Keratinocyte (primary cell): ENCODE measurements around the gene G6PC1. TPM values are rescaled to one million over a fixed set of nuclear protein-coding genes. Genes with fewer than 3 reads are reported as not detected.
"Not testable (repeated sequence)": the region's sequence is repeated elsewhere in the genome, so short reads cannot be mapped to it uniquely, and the experiment has no call there.

Source experiments
- DNase-seq: peaks from one replicate; pipeline ENCODE4 v3.0.0-alpha.2; 2011; ENCODE audit warnings: low read depth, missing footprints, low spot score
- FAIRE-seq: peaks from 2 replicates; lab custom pipeline; 2011; peaks lifted over from hg19 to GRCh38; lab: Jason Lieb, UNC
- H2AFZ ChIP-seq: 2 replicates; pipeline ENCODE4 v1.6.0; 2012; ENCODE audit warnings: low read length, control low read depth, inconsistent platforms; ENCODE audit not compliant: control insufficient read depth
- H3K27ac ChIP-seq: 2 replicates; pipeline ENCODE4 v1.5.1; 2011; ENCODE audit warnings: low read length; ENCODE audit not compliant: control insufficient read depth, insufficient read depth
- H3K27me3 ChIP-seq: 3 replicates; pipeline ENCODE4 v1.6.0; 2011; ENCODE audit warnings: low read length; ENCODE audit not compliant: control insufficient read depth, insufficient read depth; ENCODE audit errors: extremely low read depth
- H3K36me3 ChIP-seq, 2 experiments: 2 replicates in 1 of 2; 3 replicates in 1 of 2; pipeline ENCODE4 v1.5.1; 2011; ENCODE audit warnings: low read length in 2 of 2, mild to moderate bottlenecking in 1 of 2; ENCODE audit not compliant: control insufficient read depth in 2 of 2, insufficient read depth in 2 of 2; ENCODE audit errors: extremely low read depth in 1 of 2
- H3K4me1 ChIP-seq: 3 replicates; pipeline ENCODE4 v1.5.1; 2011; ENCODE audit warnings: low read length; ENCODE audit not compliant: control insufficient read depth, insufficient read depth; ENCODE audit errors: extremely low read depth
- H3K4me2 ChIP-seq: 3 replicates; pipeline ENCODE4 v1.6.0; 2011; ENCODE audit warnings: low read depth, low read length; ENCODE audit not compliant: control insufficient read depth, insufficient read depth; ENCODE audit errors: extremely low read depth
- H3K4me3 ChIP-seq, 3 experiments: fragments of 200-600 bp in 1 of 3; sonication (generic) in 1 of 3; 2 replicates in 2 of 3; 3 replicates in 1 of 3; pipeline ENCODE4 v1.5.1; 2011 to 2016; ENCODE audit warnings: low read length in 3 of 3, mild to moderate bottlenecking in 3 of 3, control low read depth in 2 of 3, inconsistent platforms in 1 of 3, low read depth in 1 of 3, mixed read lengths in 1 of 3, mixed run types in 1 of 3, moderate library complexity in 1 of 3; ENCODE audit not compliant: control insufficient read depth in 2 of 3, insufficient read depth in 2 of 3; ENCODE audit errors: extremely low read depth in 1 of 3
- H3K79me2 ChIP-seq: 2 replicates; pipeline ENCODE4 v1.6.0; 2012; ENCODE audit warnings: low read length; ENCODE audit not compliant: control insufficient read depth, insufficient read depth
- H3K9ac ChIP-seq: 3 replicates; pipeline ENCODE4 v1.6.0; 2011; ENCODE audit warnings: low read length; ENCODE audit not compliant: control insufficient read depth, insufficient read depth; ENCODE audit errors: extremely low read depth
- H3K9me1 ChIP-seq: 3 replicates; pipeline ENCODE4 v1.6.0; 2011; ENCODE audit warnings: low read length; ENCODE audit not compliant: control insufficient read depth, insufficient read depth; ENCODE audit errors: extremely low read depth
- H3K9me3 ChIP-seq: 2 replicates; pipeline ENCODE4 v1.5.1; 2012; ENCODE audit warnings: low read depth, low read length; ENCODE audit not compliant: control insufficient read depth
- H4K20me1 ChIP-seq: 3 replicates; pipeline ENCODE4 v1.6.0; 2011; ENCODE audit warnings: low read length; ENCODE audit not compliant: control insufficient read depth, insufficient read depth; ENCODE audit errors: extremely low read depth
- CTCF ChIP-seq, 3 experiments: IDR thresholded peaks in 1 of 3; conservative IDR thresholded peaks in 1 of 3; optimal IDR thresholded peaks in 1 of 3; 2 replicates in 2 of 3; 3 replicates in 1 of 3; pipeline versions ENCODE3 to v1.5.1; 2011; ENCODE audit warnings: low read length in 3 of 3, mild to moderate bottlenecking in 3 of 3, moderate library complexity in 2 of 3, control low read depth in 1 of 3, inconsistent platforms in 1 of 3; ENCODE audit not compliant: insufficient read depth in 2 of 3; ENCODE audit errors: extremely low read depth in 1 of 3
- EZH2 ChIP-seq: IDR thresholded peaks from one replicate; pipeline ENCODE4 v1.6.1; 2012; ENCODE audit warnings: inconsistent platforms, mild to moderate bottlenecking, low read length, moderate library complexity
- dilution Hi-C: fragments of 300-500 bp; cut with MboI; formaldehyde crosslinking; loops from one replicate; pipeline ENCODE4 v1.7.0; 2020; ENCODE audit warnings: low sequenced_read_pairs; ENCODE audit not compliant: extremely low pct_ligation_motif_present
- polyA plus RNA-seq, 5 experiments: library from polyadenylated mRNA; depleted of rRNA in 3 of 5; stranded (reverse) in 3 of 5; stranded (forward) in 1 of 5; unstranded in 1 of 5; fragments of >200 nt; gene quantifications; 1 replicate in 1 of 5; 2 replicates in 3 of 5; 3 replicates in 1 of 5; pipeline versions ENCODE4 v1.2.1 to v1.2.3, GENCODE V29; 2011 to 2012; ENCODE audit warnings: missing spikeins in 2 of 5, low read depth in 1 of 5, low replicate concordance in 1 of 5

G6PC1 gene
- polyA plus RNA-seq, 1 donor (not counting 4 experiments of a cell fraction or from before 2014, with no cell fraction given): not detected

DNA sequence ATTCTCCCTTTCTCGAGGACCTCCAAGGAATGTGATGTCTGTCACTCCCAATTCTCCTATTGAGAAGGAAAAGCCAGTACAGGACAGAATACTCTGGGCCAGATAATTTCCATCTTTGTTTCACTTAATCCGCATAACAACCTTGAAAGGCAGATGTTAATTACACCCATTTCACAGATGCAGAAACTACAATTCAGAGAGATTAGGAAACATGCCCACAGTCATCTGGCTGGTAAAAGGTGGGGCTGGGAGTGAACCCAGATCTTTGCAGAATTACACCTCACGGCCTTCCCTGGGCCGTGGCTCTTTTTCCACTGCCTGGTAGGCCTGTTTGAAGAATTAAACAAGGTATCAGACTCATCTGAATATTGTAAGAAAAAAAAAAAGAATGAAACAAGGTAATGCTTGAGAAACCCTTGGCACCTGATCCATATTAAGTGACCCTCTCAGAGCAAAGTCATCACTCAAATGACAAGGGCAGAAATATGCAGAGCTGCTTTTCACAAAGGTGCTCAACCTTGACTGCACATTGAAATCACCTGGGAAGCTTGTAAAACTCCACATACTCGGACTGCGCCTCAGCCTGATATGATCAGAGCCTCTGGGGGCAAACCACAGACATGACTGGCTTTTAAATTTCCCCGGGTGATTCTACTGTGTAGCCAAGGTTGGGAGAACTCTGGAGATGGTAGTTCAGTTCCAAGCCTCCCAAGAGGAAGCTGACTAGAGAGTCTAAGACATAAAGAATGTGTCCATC, 16.6 kb upstream of the G6PC1 start:
- Histone ChIP-seq H3K27ac (no peak overlapping the region), H3K4me2 (no peak overlapping the region), H3K9me3 (no peaks in the 10 kb centered on the region), H3K36me3 (no peaks in the 10 kb centered on the region), H3K9ac (no peak overlapping the region), H3K4me3 (no peak overlapping the region), H4K20me1 (no peaks in the 10 kb centered on the region), H2AFZ (no peak overlapping the region), H3K27me3 (peaks cover 6% of the 10 kb centered on the region), H3K9me1 (no peaks in the 10 kb centered on the region), H3K79me2 (no peaks in the 10 kb centered on the region), H3K4me1 (no peaks in the 10 kb centered on the region)
- dilution Hi-C loops: no loop called here
- TF ChIP-seq EZH2 (no peak), CTCF (optimal IDR thresholded peaks at IDR 0.05 in 1 of 3, IDR thresholded peaks at IDR 0.05 in 1 of 3, conservative IDR thresholded peaks at IDR 0.05 in 1 of 3; ENCODE audit: extremely low read depth in 1 of 3, insufficient read depth in 2 of 3, low read length in 3 of 3) (no peak)
- DNase-seq (no peak), FAIRE-seq (no peak)

DNA sequence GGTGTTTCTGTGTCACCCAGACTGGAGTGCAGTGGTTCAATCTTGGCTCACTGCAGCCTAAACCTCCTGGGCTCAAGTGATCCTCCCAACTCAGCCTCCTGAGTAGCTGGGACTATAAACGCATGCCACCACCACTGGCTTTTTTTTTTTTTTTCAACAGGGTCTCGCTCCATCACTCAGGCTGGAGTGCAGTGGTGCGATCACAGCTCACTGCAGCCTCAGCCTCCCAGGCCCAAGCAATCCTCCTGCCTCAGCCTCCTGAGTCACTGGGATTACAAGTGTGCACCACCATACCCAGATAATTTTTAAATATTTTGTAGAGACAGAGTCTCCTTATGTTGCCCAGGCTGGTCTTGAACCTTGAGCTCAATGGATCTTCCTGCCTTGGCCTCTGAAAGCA, 14.8 kb upstream of the G6PC1 start:
- H3K4me1 ChIP-seq, H3K36me3 ChIP-seq, H2AFZ ChIP-seq, H3K79me2 ChIP-seq, H3K27ac ChIP-seq, dilution Hi-C loops, H3K4me3 ChIP-seq, H3K9me3 ChIP-seq, FAIRE-seq, H3K9me1 ChIP-seq, DNase-seq, H3K27me3 ChIP-seq, H4K20me1 ChIP-seq, H3K9ac ChIP-seq, H3K4me2 ChIP-seq: not testable (repeated sequence)
